HFFc6 (cell line): ENCODE results near the gene ALDH1A1. TPM values are rescaled to one million over a fixed set of nuclear protein-coding genes. Genes with fewer than 3 reads are reported as not detected.

Source experiments
- DNase-seq: peaks from one replicate; pipeline ENCODE4 v3.0.0-alpha.2; 2018
- H3K27ac Mint-ChIP-seq: 2 replicates; pipeline ENCODE4 v1.8.0; 2020; ENCODE audit warnings: mild to moderate bottlenecking, mixed read lengths
- H3K27me3 Mint-ChIP-seq: 2 replicates; pipeline ENCODE4 v1.8.0; 2021; ENCODE audit warnings: mild to moderate bottlenecking, moderate library complexity, mixed read lengths; ENCODE audit not compliant: insufficient read depth
- H3K36me3 Mint-ChIP-seq: 2 replicates; pipeline ENCODE4 v1.8.0; 2021; ENCODE audit warnings: low read depth, mixed read lengths
- H3K4me1 Mint-ChIP-seq: 2 replicates; pipeline ENCODE4 v1.8.0; 2020; ENCODE audit warnings: low read depth, mixed read lengths
- H3K4me3 Mint-ChIP-seq: 2 replicates; pipeline ENCODE4 v1.8.0; 2020; ENCODE audit warnings: mild to moderate bottlenecking, moderate library complexity, mixed read lengths
- H3K9me3 Mint-ChIP-seq: 2 replicates; pipeline ENCODE4 v1.8.0; 2020; ENCODE audit warnings: mild to moderate bottlenecking, mixed read lengths
- CTCF ChIP-seq: fragments of 200-600 bp; sonication (generic); IDR thresholded peaks from 2 replicates; pipeline ENCODE4 v1.5.0; 2021; ENCODE audit warnings: antibody characterized with exemption, mild to moderate bottlenecking
- total RNA-seq, 6 experiments: library from RNA; stranded (reverse); fragmentation: NEBNext Ultra II Directional; extraction: Animal tissue kit (Norgen Biotek cat#: 25700); gene quantifications; 2 replicates in 1 of 6; 3 replicates in 5 of 6; pipeline ENCODE4 v1.2.3, GENCODE V29; 2021

ALDH1A1 gene
- total RNA-seq, 6 experiments from 2014 or later = 166 to 720 (median 656) TPM

GRCh38 chr9:72895122-72895521 is 57.7 kb downstream of the ALDH1A1 start:
- DNase-seq = no peak
- no peaks in the 10 kb centered on the region; the same call in 1 of the 2 replicates for H3K9me3 Mint-ChIP-seq
- H3K4me3 Mint-ChIP-seq = no peak overlapping the region; the same call in 1 of the 2 replicates
- H3K4me1 Mint-ChIP-seq = peaks cover 64% of the 10 kb centered on the region
- no peak for TF ChIP-seq CTCF
- peaks cover 9% of the 10 kb centered on the region; the same call in 1 of the 2 replicates for H3K36me3 Mint-ChIP-seq
- H3K27ac Mint-ChIP-seq = peak overlapping the region; percentile 90; the same call in 1 of the 2 replicates
- peaks cover 4% of the 10 kb centered on the region; the same call in 1 of the 2 replicates for H3K27me3 Mint-ChIP-seq

GRCh38 chr9:72894342-72894741 is 58.5 kb downstream of the ALDH1A1 start:
- peak overlapping the region; percentile 90 for H3K27ac Mint-ChIP-seq
- H3K9me3 Mint-ChIP-seq = no peaks in the 10 kb centered on the region; the same call in 1 of the 2 replicates
- H3K4me1 Mint-ChIP-seq = peaks cover 72% of the 10 kb centered on the region
- peaks cover 9% of the 10 kb centered on the region; the same call in 1 of the 2 replicates for H3K36me3 Mint-ChIP-seq
- TF ChIP-seq CTCF = no peak
- peak; percentile 91 for DNase-seq
- no peaks in the 10 kb centered on the region; the same call in 1 of the 2 replicates for H3K27me3 Mint-ChIP-seq
- H3K4me3 Mint-ChIP-seq = peak overlapping the region; percentile 68; the same call in 1 of the 2 replicates

- H3K4me1 Mint-ChIP-seq = peaks cover 81% of the 10 kb centered on the region
- no peak for DNase-seq
- H3K36me3 Mint-ChIP-seq = peaks cover 9% of the 10 kb centered on the region; the same call in 1 of the 2 replicates
- H3K27ac Mint-ChIP-seq = peak overlapping the region; percentile 53; the same call in 1 of the 2 replicates
- H3K27me3 Mint-ChIP-seq = no peaks in the 10 kb centered on the region; the same call in 1 of the 2 replicates
- H3K4me3 Mint-ChIP-seq = no peak overlapping the region; the same call in 1 of the 2 replicates
- no peak for TF ChIP-seq CTCF
- H3K9me3 Mint-ChIP-seq = no peaks in the 10 kb centered on the region; the same call in 1 of the 2 replicates
These were observed 59.4 kb downstream of the ALDH1A1 start for GRCh38 chr9:72893437-72893836.

GRCh38 chr9:72891043-72891442 is 61.8 kb downstream of the ALDH1A1 start:
- Mint-ChIP-seq H3K27me3 (no peaks in the 10 kb centered on the region; the same call in 1 of the 2 replicates), H3K36me3 (peaks cover 18% of the 10 kb centered on the region), H3K27ac (peak overlapping the region; percentile 6; the same call in 1 of the 2 replicates), H3K4me3 (no peak overlapping the region), H3K4me1 (peaks cover 86% of the 10 kb centered on the region), H3K9me3 (no peaks in the 10 kb centered on the region; the same call in 1 of the 2 replicates)
- DNase-seq = no peak
- no peak for TF ChIP-seq CTCF

- Mint-ChIP-seq H3K36me3 (peaks cover 18% of the 10 kb centered on the region), H3K9me3 (no peaks in the 10 kb centered on the region), H3K27ac (no peak overlapping the region), H3K4me1 (peaks cover 73% of the 10 kb centered on the region), H3K27me3 (peaks cover 2% of the 10 kb centered on the region; the same call in 1 of the 2 replicates), H3K4me3 (no peak overlapping the region)
- DNase-seq = no peak
- TF ChIP-seq CTCF = no peak
These were observed 63.9 kb downstream of the ALDH1A1 start for GRCh38 chr9:72888943-72889342.
